NOMO-1 treated with dmso at 0.1 percent for 144 hours (cell line): ENCODE measurements around the gene SPDYE2.
"Not testable (repeated sequence)": the region's sequence is repeated elsewhere in the genome, so short reads cannot be mapped to it uniquely, and the experiment has no call there.

Source experiments
- DNase-seq: peaks from one replicate; lab custom pipeline; 2025; ENCODE audit not compliant: unreplicated experiment; lab: John Stamatoyannopoulos, UW

The SPDYE2 gene

DNA sequence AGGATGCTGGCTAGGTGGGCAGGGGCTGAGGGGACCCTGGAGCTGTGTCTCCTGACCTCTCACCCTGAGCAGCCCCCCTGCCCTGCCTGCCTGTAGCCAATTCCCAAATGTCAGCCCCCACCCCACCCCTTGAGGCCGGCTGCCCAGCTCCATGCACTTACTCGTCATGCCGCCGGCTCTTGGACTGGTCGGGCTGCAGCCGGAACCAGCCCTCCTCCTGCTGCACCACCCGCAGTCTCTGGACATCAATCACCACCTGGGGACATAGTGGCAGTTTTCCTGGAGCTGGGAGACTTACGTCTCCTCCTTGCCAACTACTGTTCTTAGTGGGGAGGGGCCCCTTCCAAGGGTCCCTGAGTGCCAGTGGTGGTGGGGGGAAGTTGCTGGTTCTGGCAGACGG lies 48.7 kb downstream of the SPDYE2 start:
- DNase-seq: not testable (repeated sequence)

DNA sequence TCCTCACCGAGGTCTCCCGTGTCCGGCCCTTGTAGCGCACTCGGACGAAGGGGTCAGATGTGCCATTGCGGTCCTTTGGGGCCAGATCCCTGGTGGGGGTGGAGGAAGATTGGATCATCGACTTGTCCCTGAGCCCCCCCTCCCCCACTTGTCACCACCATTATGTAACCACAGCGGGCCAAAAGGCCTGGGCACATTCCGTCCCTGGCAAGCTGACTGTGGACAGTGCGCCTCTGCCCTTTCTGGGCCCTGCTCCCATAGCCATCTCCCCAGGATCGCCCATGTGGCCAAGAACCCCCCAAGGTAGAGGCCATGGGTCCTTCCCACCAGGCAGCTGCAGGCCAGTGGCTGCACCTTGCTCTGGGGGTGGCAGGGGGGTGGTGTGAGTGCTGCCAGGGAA lies 51.3 kb downstream of the SPDYE2 start:
- not testable (repeated sequence) for DNase-seq

DNA sequence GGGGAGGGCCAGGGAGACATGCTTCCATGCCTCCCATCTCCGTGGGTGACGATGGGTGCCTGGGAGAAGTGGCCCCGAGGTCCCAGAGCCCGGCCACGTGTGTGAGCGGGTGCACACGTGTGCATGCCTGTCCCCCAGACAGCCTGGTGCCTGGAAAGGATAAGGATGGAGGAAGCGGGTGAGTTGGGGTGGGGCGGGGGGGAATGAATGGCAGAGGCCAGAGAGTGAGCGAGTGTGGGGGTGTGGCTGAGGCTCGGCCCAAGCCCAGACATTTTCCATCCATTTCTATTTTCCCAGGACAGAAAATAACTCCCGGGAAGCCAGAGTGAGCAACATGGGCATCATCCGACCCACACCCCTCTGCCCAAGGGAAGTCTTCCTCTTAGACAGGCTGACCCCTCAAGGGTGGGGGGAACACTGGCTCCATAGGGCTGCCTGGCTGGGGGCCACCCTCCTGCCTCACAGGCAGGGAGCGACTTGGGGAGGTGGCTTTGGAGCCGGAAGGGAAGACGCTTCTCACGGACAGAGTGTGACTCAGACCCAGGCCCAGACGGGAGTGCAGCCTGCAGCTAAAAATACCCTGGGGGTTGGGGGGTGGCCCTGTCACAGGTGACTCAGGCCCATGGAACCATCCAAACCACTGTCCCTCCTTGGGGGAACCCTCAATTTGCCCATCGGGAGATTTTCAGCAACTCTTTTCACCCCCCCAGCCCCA lies 53.6 kb downstream of the SPDYE2 start:
- DNase-seq: not testable (repeated sequence)

DNA sequence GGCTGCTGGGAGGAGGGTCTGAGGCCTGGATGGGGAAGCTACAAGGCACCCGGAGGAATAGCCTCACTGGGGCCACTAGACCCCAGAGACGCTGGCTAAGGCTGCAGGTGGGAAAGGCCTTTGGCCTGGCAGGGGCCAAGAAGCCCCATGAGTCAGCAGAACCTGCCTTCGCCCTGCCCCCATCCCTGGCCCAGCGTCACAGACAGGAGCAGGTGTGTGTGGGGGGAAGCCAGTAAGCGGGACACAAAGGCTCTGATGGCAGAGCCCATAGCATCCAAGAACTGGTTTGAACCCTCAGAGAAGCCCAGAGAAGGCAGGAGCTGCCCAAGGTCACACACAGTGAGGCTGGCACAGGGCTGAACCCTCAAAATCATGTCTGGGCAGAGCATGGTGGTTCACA lies 55.8 kb downstream of the SPDYE2 start:
- not testable (repeated sequence) for DNase-seq

GRCh38 chr7:102609734-102610133 lies 58.7 kb downstream of the SPDYE2 start:
- not testable (repeated sequence) for DNase-seq

- not testable (repeated sequence) for DNase-seq
Observed at GRCh38 chr7:102610441-102610840, 59.4 kb downstream of the SPDYE2 start.

DNA sequence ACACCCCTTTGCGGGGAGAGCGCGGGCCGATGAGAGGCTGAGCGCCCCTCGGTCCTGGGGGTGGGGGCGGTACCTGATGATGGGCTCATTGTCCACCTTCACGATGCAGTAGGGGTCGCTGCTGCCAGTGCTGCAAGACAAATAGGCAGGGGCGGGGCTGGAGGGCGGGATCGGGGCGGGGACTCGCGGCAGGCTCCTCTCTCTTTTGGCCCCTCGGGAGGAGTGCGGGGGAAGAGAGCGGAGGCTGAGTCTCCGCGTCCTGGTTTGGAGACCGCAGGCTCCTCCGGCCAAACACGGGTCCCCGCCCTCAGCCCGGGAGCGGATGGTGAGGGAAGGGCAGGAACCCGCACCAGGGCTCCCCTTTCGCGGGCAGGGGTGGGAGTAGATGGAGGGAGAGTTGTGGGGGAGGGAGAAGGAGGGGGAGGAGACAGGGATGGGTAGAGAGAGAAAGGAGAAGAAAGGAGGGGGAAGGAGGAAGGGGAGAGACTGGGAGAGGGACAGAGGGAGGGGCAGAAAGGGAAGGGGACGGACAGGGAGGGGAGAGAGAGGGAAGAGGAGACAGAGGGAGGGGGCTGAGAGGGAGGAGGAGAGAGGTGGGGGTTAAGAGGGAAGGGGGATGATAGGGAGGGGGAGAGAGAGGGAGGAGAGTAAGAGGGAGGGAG lies 60.1 kb downstream of the SPDYE2 start:
- not testable (repeated sequence) for DNase-seq

DNA sequence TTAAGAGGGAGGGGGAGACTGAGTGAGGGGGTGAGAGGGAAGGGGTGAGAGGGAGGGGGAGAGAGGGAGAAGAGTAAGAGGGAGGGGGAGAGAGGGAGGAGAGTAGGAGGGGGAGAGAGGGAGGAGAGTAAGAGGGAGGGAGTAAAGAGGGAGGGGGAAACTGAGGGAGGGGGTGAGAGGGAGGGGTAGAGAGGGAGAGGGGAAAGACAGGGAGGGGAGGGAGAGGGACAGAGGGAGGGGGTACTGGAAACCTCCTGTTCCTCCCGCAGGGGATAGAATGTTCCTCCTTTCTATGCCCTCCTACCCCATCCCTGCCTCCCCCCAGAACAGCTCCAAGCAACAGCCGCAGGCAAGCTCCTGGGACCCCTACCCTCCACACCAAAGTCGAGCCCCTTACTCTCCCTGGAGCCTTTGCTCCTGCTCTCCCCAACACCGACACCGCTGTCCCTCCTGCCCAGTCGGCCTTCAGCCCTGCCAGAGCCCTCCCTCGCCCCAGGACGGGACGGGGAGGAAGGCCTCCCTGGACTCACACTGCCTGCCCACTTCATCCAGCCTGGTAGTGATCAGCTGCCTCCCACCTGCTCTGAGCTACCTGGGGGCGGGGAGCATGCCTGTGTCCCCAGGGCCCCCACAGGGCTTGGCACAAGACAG lies 60.8 kb downstream of the SPDYE2 start:
- not testable (repeated sequence) for DNase-seq
